Measurements from ENCODE around the gene OR2B3.
"Not testable (repeated sequence)": the region's sequence is repeated elsewhere in the genome, so short reads cannot be mapped to it uniquely, and the experiment has no call there.

The OR2B3 gene

GRCh38 chr6:29129326-29130012 lies 42.4 kb upstream of the OR2B3 start:
- no peak overlapping the region for H2AFZ ChIP-seq (ENCODE audit: low read length)
- TF ChIP-seq CTCF (IDR thresholded peaks at IDR 0.05; ENCODE audit: low read length) (no peak), EZH2 (IDR thresholded peaks at IDR 0.05; ENCODE audit: borderline replicate concordance, low read length) (no peak)
- no peaks in the 10 kb centered on the region for H3K4me1 ChIP-seq (ENCODE audit: insufficient read depth, low read length, severe bottlenecking)
- H3K4me2 ChIP-seq (ENCODE audit: low read length): no peak overlapping the region
- no peaks in the 10 kb centered on the region for H3K9me2 ChIP-seq (ENCODE audit: low read depth, low read length)
- H3K9ac ChIP-seq (ENCODE audit: low read length): no peak overlapping the region
- no peaks in the 10 kb centered on the region for H3K27me3 ChIP-seq (ENCODE audit: insufficient read depth, low read length)
- H3K27ac ChIP-seq (ENCODE audit: low read depth, low read length, poor library complexity, severe bottlenecking): no peak overlapping the region
- H3F3A ChIP-seq (ENCODE audit: insufficient read depth, low read length): no peaks in the 10 kb centered on the region
- no peaks in the 10 kb centered on the region for H3K79me2 ChIP-seq (ENCODE audit: insufficient read depth, low read length)
- H4K20me1 ChIP-seq (ENCODE audit: insufficient read depth, low read length): no peaks in the 10 kb centered on the region
- H3K36me3 ChIP-seq (ENCODE audit: insufficient read depth, low read length): no peaks in the 10 kb centered on the region
- no peaks in the 10 kb centered on the region for H3K9me3 ChIP-seq (ENCODE audit: low read length)
- H3K4me3 ChIP-seq (ENCODE audit: low read depth, low read length, poor library complexity, severe bottlenecking): no peak overlapping the region

- H3K4me3 ChIP-seq (ENCODE audit: low read depth, low read length, poor library complexity, severe bottlenecking); H2AFZ ChIP-seq (ENCODE audit: low read length); H4K20me1 ChIP-seq (ENCODE audit: insufficient read depth, low read length); H3K27ac ChIP-seq (ENCODE audit: low read depth, low read length, poor library complexity, severe bottlenecking); H3K4me1 ChIP-seq (ENCODE audit: insufficient read depth, low read length, severe bottlenecking); H3K4me2 ChIP-seq (ENCODE audit: low read length); H3K36me3 ChIP-seq (ENCODE audit: insufficient read depth, low read length); H3K27me3 ChIP-seq (ENCODE audit: insufficient read depth, low read length); H3F3A ChIP-seq (ENCODE audit: insufficient read depth, low read length); H3K79me2 ChIP-seq (ENCODE audit: insufficient read depth, low read length); H3K9me2 ChIP-seq (ENCODE audit: low read depth, low read length); H3K9me3 ChIP-seq (ENCODE audit: low read length); H3K9ac ChIP-seq (ENCODE audit: low read length): not testable (repeated sequence)
Observed at GRCh38 chr6:29114964-29115363, 27.9 kb upstream of the OR2B3 start.

- Histone ChIP-seq H2AFZ (ENCODE audit: low read length) (no peak overlapping the region), H3K27me3 (ENCODE audit: insufficient read depth, low read length) (no peaks in the 10 kb centered on the region), H3K9me2 (ENCODE audit: low read depth, low read length) (no peaks in the 10 kb centered on the region), H3K9ac (ENCODE audit: low read length) (no peak overlapping the region), H3K4me3 (ENCODE audit: low read depth, low read length, poor library complexity, severe bottlenecking) (no peak overlapping the region), H3K27ac (ENCODE audit: low read depth, low read length, poor library complexity, severe bottlenecking) (no peak overlapping the region), H3K36me3 (ENCODE audit: insufficient read depth, low read length) (no peaks in the 10 kb centered on the region), H3K79me2 (ENCODE audit: insufficient read depth, low read length) (no peaks in the 10 kb centered on the region), H3K4me2 (ENCODE audit: low read length) (no peak overlapping the region), H3K4me1 (ENCODE audit: insufficient read depth, low read length, severe bottlenecking) (no peaks in the 10 kb centered on the region), H3K9me3 (ENCODE audit: low read length) (no peaks in the 10 kb centered on the region), H4K20me1 (ENCODE audit: insufficient read depth, low read length) (no peaks in the 10 kb centered on the region), H3F3A (ENCODE audit: insufficient read depth, low read length) (no peaks in the 10 kb centered on the region)
- TF ChIP-seq CTCF (IDR thresholded peaks at IDR 0.05; ENCODE audit: low read length) (peak; percentile 27; the same call in 1 of the 2 replicates), EZH2 (IDR thresholded peaks at IDR 0.05; ENCODE audit: borderline replicate concordance, low read length) (no peak)
Observed at GRCh38 chr6:29112135-29112534, 25.0 kb upstream of the OR2B3 start.

- H3K9me2 ChIP-seq (ENCODE audit: low read depth, low read length): no peaks in the 10 kb centered on the region
- no peaks in the 10 kb centered on the region for H3K79me2 ChIP-seq (ENCODE audit: insufficient read depth, low read length)
- no peaks in the 10 kb centered on the region for H3K4me1 ChIP-seq (ENCODE audit: insufficient read depth, low read length, severe bottlenecking)
- no peak for TF ChIP-seq EZH2 (IDR thresholded peaks at IDR 0.05; ENCODE audit: borderline replicate concordance, low read length)
- TF ChIP-seq CTCF (IDR thresholded peaks at IDR 0.05; ENCODE audit: low read length): no peak
- no peaks in the 10 kb centered on the region for H4K20me1 ChIP-seq (ENCODE audit: insufficient read depth, low read length)
- no peaks in the 10 kb centered on the region for H3K9me3 ChIP-seq (ENCODE audit: low read length)
- no peak within 1 kb of the TSS for H3K4me3 ChIP-seq (ENCODE audit: low read depth, low read length, poor library complexity, severe bottlenecking)
- H2AFZ ChIP-seq (ENCODE audit: low read length): no peak within 1 kb of the TSS
- H3K27ac ChIP-seq (ENCODE audit: low read depth, low read length, poor library complexity, severe bottlenecking): no peak within 1 kb of the TSS
- H3K27me3 ChIP-seq (ENCODE audit: insufficient read depth, low read length): no peaks in the 10 kb centered on the region
- H3K9ac ChIP-seq (ENCODE audit: low read length): no peak within 1 kb of the TSS
- no peak within 1 kb of the TSS for H3K4me2 ChIP-seq (ENCODE audit: low read length)
- H3F3A ChIP-seq (ENCODE audit: insufficient read depth, low read length): no peaks in the 10 kb centered on the region
- no peaks in the 10 kb centered on the region for H3K36me3 ChIP-seq (ENCODE audit: insufficient read depth, low read length)
Observed at GRCh38 chr6:29107758-29108157, 20.6 kb upstream of the OR2B3 start, which contains the start of gene OR2J3. OR2J3 (plus strand) TSS chr6:29108058; CDS start chr6:29111891, 3,833 bp downstream.

Measured in OCI-LY1 (cell line).